KMS-11 (cell line): Measurements from ENCODE around the gene DST.

Experiments
- H2AFZ ChIP-seq: fragments of 200-600 bp; sonication (generic); 2 replicates; pipeline ENCODE4 v1.6.1; 2016; ENCODE audit warnings: antibody characterized with exemption, mixed run types, low read depth
- H3K27ac ChIP-seq: fragments of 200-600 bp; sonication (generic); 2 replicates; pipeline ENCODE4 v1.6.1; 2016; ENCODE audit warnings: mild to moderate bottlenecking, mixed run types
- H3K27me3 ChIP-seq: fragments of 200-600 bp; sonication (generic); 2 replicates; pipeline ENCODE4 v1.6.1; 2017; ENCODE audit warnings: mild to moderate bottlenecking, low read depth, mixed run types, moderate library complexity; ENCODE audit not compliant: insufficient read depth
- H3K36me3 ChIP-seq: fragments of 200-600 bp; sonication (generic); 2 replicates; pipeline ENCODE4 v1.6.1; 2017; ENCODE audit warnings: mild to moderate bottlenecking, mixed run types; ENCODE audit not compliant: insufficient read depth
- H3K4me1 ChIP-seq: fragments of 200-600 bp; sonication (generic); 2 replicates; pipeline ENCODE4 v1.6.1; 2016; ENCODE audit warnings: mild to moderate bottlenecking, low read depth, mixed run types; ENCODE audit not compliant: poor library complexity, severe bottlenecking
- H3K4me2 ChIP-seq: fragments of 200-600 bp; sonication (generic); 2 replicates; pipeline ENCODE4 v1.7.0; 2016; ENCODE audit warnings: mild to moderate bottlenecking, mixed run types
- H3K4me3 ChIP-seq: fragments of 200-600 bp; sonication (generic); IDR thresholded peaks from 2 replicates; pipeline ENCODE4 v1.6.1; 2017; ENCODE audit warnings: low read depth, low read length, mixed read lengths; ENCODE audit not compliant: insufficient read depth
- H3K79me2 ChIP-seq: fragments of 200-600 bp; sonication (generic); 2 replicates; pipeline ENCODE4 v1.6.1; 2016; ENCODE audit warnings: low read depth, mixed run types; ENCODE audit not compliant: insufficient read depth
- H3K9ac ChIP-seq: fragments of 200-600 bp; sonication (generic); 2 replicates; pipeline ENCODE4 v1.6.1; 2016; ENCODE audit warnings: mild to moderate bottlenecking, mixed run types
- H4K20me1 ChIP-seq: fragments of 200-600 bp; sonication (generic); 2 replicates; pipeline ENCODE4 v1.6.1; 2016; ENCODE audit warnings: mild to moderate bottlenecking, mixed run types; ENCODE audit not compliant: insufficient read depth
- TF ChIP-seq, protein P1 (sequence below): fragments of 200-600 bp; sonication (generic); conservative IDR thresholded peaks from 2 replicates; pipeline ENCODE4 v1.6.1; 2017; ENCODE audit warnings: low read depth, mild to moderate bottlenecking, antibody characterized with exemption, low read length, moderate library complexity, mixed read lengths

DST gene

DNA sequence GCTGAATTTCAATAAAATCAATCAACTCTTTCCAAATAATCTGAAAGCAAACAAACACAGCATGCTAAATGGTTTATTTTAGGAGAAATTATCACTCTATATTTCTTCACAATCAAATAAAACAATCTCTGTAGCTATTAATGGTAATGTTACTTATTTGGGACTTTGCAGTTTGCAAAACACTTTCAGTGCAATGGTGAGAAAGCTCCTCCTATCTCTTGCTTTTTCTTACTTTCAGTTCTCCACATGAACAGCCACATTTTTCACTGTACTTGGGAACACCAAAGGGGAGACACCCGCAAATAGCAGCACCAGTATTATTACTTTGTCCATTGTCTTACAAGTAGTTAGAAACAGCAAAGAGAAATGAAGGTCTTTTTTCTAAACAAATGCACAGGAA is 92.4 kb downstream of the DST start:
- Histone ChIP-seq H4K20me1 (peaks cover 10% of the 10 kb centered on the region), H3K4me1 (peaks cover 49% of the 10 kb centered on the region), H3K79me2 (peaks cover 69% of the 10 kb centered on the region), H3K27me3 (no peaks in the 10 kb centered on the region), H3K27ac (no peak overlapping the region), H2AFZ (no peak overlapping the region), H3K9ac (no peak overlapping the region), H3K4me2 (peak overlapping the region; percentile 40), H3K4me3 (no peak overlapping the region), H3K36me3 (no peaks in the 10 kb centered on the region)
- TF ChIP-seq, protein P1, sequence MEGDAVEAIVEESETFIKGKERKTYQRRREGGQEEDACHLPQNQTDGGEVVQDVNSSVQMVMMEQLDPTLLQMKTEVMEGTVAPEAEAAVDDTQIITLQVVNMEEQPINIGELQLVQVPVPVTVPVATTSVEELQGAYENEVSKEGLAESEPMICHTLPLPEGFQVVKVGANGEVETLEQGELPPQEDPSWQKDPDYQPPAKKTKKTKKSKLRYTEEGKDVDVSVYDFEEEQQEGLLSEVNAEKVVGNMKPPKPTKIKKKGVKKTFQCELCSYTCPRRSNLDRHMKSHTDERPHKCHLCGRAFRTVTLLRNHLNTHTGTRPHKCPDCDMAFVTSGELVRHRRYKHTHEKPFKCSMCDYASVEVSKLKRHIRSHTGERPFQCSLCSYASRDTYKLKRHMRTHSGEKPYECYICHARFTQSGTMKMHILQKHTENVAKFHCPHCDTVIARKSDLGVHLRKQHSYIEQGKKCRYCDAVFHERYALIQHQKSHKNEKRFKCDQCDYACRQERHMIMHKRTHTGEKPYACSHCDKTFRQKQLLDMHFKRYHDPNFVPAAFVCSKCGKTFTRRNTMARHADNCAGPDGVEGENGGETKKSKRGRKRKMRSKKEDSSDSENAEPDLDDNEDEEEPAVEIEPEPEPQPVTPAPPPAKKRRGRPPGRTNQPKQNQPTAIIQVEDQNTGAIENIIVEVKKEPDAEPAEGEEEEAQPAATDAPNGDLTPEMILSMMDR = no peak

DNA sequence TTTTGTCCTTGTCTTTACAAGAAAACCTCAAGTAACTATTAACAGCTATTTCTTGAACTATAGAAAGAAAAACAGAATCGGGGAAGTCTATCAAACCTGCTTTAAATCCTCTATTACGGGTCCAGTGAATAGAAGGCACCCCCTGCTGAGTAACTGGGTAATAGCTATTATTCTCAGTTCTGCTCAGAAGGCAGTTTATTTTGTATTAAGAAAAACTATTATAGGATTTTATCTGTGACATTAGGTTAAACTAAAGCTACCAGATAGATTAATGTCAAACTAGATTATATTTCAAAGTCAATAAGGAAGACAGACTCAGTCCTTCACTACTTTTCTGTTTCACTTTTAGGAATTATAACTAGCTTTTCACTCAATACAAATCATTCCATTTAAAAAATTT is 93.7 kb downstream of the DST start:
- Histone ChIP-seq H3K27me3 (no peaks in the 10 kb centered on the region), H3K4me1 (peaks cover 56% of the 10 kb centered on the region), H2AFZ (no peak overlapping the region), H3K27ac (no peak overlapping the region), H3K36me3 (no peaks in the 10 kb centered on the region), H3K4me3 (no peak overlapping the region), H3K79me2 (peaks cover 82% of the 10 kb centered on the region), H3K4me2 (no peak overlapping the region), H4K20me1 (peaks cover 10% of the 10 kb centered on the region), H3K9ac (no peak overlapping the region)
- TF ChIP-seq, protein P1 = no peak

DNA sequence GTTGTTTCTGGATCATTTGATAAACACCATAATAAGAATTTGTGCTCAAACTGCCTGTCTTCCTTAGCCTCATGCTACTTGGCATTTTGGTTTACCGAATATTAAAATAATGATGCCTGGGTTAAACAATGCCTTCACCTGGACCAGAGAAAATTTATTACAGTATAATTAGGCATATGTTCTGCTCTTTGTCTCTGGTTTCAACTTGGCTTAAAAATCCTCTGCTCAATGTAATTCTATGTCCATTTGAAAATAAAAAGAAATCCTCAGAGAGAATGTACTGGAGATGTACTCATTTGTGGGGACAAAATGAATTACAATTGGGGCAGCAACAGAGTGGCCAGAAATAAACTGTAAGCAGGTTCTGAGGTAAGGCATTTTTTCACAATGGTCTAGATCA is 95.0 kb downstream of the DST start:
- Histone ChIP-seq H3K36me3 (no peaks in the 10 kb centered on the region), H4K20me1 (peaks cover 10% of the 10 kb centered on the region), H3K27ac (no peak overlapping the region), H3K79me2 (peaks cover 88% of the 10 kb centered on the region), H3K27me3 (no peaks in the 10 kb centered on the region), H3K4me1 (peaks cover 55% of the 10 kb centered on the region), H3K9ac (no peak overlapping the region), H2AFZ (no peak overlapping the region), H3K4me3 (no peak overlapping the region), H3K4me2 (no peak overlapping the region)
- TF ChIP-seq, protein P1 = no peak

DNA sequence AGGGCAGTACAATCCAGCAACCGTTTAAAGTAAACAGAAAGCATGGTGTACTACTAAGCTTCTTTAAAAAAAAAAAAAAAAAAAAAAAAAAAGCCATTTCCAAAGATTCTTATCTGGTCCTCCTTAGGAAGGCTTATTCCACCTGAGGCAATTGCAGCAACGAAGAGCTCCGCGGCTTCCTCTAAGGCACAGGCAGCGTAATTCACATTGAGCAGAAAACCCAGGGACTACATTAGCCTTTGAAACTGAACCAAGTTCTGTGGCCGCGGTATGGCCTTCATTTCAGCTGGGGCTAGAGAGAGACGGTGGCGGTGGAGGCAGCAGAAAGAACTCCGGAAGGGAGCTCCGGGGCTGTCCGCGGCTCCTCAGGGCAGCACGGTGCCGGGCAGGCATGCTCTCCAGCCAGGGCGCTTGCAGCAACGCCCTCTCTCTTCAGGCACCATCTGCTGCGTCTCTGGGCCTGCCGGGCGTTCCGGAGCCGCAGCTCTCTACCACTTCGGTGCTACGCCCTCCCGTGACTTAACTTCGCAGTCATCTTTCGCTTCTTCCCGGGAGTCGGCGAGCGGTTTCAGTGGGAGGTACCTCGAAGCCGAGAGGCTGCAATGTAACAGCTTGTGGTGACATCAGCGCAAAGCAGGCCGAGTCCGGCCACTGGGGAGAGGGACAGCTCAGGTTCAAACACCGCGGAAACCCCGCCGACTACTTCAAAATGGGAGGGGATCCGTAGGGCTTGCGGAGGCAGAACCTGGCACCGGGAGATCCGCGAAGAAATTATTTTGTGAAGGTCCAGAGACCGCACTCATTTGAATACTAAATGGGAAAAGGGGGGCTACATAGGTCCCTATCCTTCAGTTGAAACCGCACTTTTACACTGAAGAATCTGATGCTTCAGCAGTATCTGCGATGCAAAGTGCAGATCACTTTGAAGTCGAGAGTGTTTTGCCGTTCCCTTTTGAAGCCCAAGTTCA is 100.0 kb downstream of the DST start:
- Histone ChIP-seq H3K79me2 (peaks cover 88% of the 10 kb centered on the region), H3K4me2 (peak overlapping the region; percentile 76), H3K9ac (peak overlapping the region; percentile 55), H4K20me1 (peaks cover 4% of the 10 kb centered on the region; the same call in 1 of the 2 replicates), H3K4me1 (peaks cover 54% of the 10 kb centered on the region), H3K27me3 (no peaks in the 10 kb centered on the region), H3K27ac (peak overlapping the region; percentile 80), H3K36me3 (no peaks in the 10 kb centered on the region), H2AFZ (peak overlapping the region; percentile 21; the same call in 1 of the 2 replicates), H3K4me3 (no peak overlapping the region)
- TF ChIP-seq, protein P1 = no peak; the same call in 1 of the 2 replicates
